Measurements from ENCODE around the gene LRFN2.

The LRFN2 gene

DNA sequence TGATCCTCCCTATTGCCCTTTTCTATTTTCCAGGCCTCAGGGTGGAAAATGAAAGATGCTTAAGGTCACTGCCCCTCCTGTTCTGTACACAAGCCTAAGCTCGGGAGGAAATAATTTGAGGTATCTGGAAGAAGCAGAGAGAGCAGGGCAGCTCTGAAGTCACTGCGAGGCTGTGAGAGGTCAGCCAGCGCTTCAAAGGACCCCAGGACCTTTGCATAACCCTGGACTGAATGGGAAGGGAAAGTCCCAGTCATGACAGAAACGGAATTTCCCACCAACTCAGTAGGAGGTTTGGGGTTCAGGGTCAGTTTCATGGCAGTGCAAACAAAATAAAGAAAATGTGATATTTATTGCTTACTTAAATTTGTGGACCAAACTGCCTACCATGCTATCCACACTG is 58.1 kb downstream of the LRFN2 start:
- H4K20me1 ChIP-seq (ENCODE audit: insufficient read depth, low read length, poor library complexity, severe bottlenecking) = no peaks in the 10 kb centered on the region
- no peaks in the 10 kb centered on the region for H3K9me3 ChIP-seq (ENCODE audit: insufficient read depth, low read depth, low read length)
- H3K4me2 ChIP-seq (ENCODE audit: low read depth, low read length, poor library complexity, severe bottlenecking) = no peak overlapping the region
- no peak overlapping the region for H2AFZ ChIP-seq (ENCODE audit: low read length)
- no peaks in the 10 kb centered on the region for H3K27me3 ChIP-seq (ENCODE audit: insufficient read depth, low read length, poor library complexity, severe bottlenecking)
- H3K9me2 ChIP-seq (replicated peaks; ENCODE audit: low read depth, low read length) = no peaks in the 10 kb centered on the region
- no peak overlapping the region for H3K4me3 ChIP-seq (ENCODE audit: low read length, poor library complexity, severe bottlenecking)
- no peak overlapping the region for H3K9ac ChIP-seq (ENCODE audit: low read depth, low read length, poor library complexity, severe bottlenecking)
- peaks cover 3% of the 10 kb centered on the region; the same call in 1 of the 2 replicates for H3K79me2 ChIP-seq (ENCODE audit: insufficient read depth, low read length)
- no peak for TF ChIP-seq EZH2phosphoT487 (IDR thresholded peaks at IDR 0.05; ENCODE audit: borderline replicate concordance)
- TF ChIP-seq, protein P1, sequence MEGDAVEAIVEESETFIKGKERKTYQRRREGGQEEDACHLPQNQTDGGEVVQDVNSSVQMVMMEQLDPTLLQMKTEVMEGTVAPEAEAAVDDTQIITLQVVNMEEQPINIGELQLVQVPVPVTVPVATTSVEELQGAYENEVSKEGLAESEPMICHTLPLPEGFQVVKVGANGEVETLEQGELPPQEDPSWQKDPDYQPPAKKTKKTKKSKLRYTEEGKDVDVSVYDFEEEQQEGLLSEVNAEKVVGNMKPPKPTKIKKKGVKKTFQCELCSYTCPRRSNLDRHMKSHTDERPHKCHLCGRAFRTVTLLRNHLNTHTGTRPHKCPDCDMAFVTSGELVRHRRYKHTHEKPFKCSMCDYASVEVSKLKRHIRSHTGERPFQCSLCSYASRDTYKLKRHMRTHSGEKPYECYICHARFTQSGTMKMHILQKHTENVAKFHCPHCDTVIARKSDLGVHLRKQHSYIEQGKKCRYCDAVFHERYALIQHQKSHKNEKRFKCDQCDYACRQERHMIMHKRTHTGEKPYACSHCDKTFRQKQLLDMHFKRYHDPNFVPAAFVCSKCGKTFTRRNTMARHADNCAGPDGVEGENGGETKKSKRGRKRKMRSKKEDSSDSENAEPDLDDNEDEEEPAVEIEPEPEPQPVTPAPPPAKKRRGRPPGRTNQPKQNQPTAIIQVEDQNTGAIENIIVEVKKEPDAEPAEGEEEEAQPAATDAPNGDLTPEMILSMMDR (conservative IDR thresholded peaks at IDR 0.05; ENCODE audit: low read length) = no peak
- no peaks in the 10 kb centered on the region for H3K36me3 ChIP-seq (ENCODE audit: insufficient read depth, low read length)
- no peaks in the 10 kb centered on the region for H3K4me1 ChIP-seq (ENCODE audit: insufficient read depth, low read length, poor library complexity, severe bottlenecking)
- no peaks in the 10 kb centered on the region for H3F3A ChIP-seq (ENCODE audit: low read depth)

DNA sequence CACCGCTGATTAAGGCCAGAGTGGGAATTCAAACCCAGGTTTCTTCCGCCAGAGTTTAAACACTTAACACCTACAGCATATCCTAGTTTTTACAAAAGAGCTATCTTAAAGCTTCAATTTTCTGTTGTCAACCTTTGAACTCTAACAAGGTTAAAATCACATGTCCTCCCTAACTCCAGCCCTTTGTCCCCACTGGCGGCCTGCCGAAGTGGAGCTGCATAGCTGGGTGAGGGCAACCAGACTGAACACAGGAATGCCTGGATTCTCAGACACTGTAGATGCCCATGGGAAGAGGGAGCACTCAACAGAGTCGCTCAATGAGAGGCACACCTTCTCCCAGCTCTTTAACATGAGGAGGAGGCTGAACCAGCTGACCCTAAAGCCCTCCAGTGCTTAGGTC is 59.1 kb downstream of the LRFN2 start:
- Histone ChIP-seq H4K20me1 (ENCODE audit: insufficient read depth, low read length, poor library complexity, severe bottlenecking) (no peaks in the 10 kb centered on the region), H3K4me2 (ENCODE audit: low read depth, low read length, poor library complexity, severe bottlenecking) (no peak overlapping the region), H3F3A (ENCODE audit: low read depth) (no peaks in the 10 kb centered on the region), H3K4me3 (ENCODE audit: low read length, poor library complexity, severe bottlenecking) (no peak overlapping the region), H2AFZ (ENCODE audit: low read length) (no peak overlapping the region), H3K27me3 (ENCODE audit: insufficient read depth, low read length, poor library complexity, severe bottlenecking) (no peaks in the 10 kb centered on the region), H3K9me3 (ENCODE audit: insufficient read depth, low read depth, low read length) (no peaks in the 10 kb centered on the region), H3K36me3 (ENCODE audit: insufficient read depth, low read length) (no peaks in the 10 kb centered on the region), H3K9ac (ENCODE audit: low read depth, low read length, poor library complexity, severe bottlenecking) (no peak overlapping the region), H3K79me2 (ENCODE audit: insufficient read depth, low read length) (peaks cover 3% of the 10 kb centered on the region; the same call in 1 of the 2 replicates), H3K9me2 (replicated peaks; ENCODE audit: low read depth, low read length) (no peaks in the 10 kb centered on the region), H3K4me1 (ENCODE audit: insufficient read depth, low read length, poor library complexity, severe bottlenecking) (peaks cover 5% of the 10 kb centered on the region)
- TF ChIP-seq, protein P1 (conservative IDR thresholded peaks at IDR 0.05; ENCODE audit: low read length) = no peak

DNA sequence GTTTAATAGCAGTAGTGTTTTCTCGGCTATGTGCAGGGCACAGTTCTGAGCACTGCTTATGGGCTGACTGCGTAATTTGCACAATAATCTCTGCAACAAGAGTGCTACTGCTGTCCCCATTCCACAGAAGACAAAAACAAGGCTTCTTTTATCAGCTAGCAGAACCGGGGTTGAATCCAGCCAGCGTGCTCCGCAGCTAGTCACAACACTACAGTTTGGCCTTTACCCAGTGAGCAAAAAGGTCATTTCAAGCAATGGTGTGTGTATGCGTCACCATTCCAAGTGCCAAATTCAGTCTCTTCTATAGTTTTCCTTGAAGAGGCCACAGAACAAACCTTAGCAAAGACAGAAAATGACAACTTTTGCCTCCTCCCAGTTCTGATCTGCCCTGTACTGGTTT is 61.1 kb downstream of the LRFN2 start:
- Histone ChIP-seq H3K79me2 (ENCODE audit: insufficient read depth, low read length) (peaks cover 3% of the 10 kb centered on the region; the same call in 1 of the 2 replicates), H3K36me3 (ENCODE audit: insufficient read depth, low read length) (no peaks in the 10 kb centered on the region), H3K4me1 (ENCODE audit: insufficient read depth, low read length, poor library complexity, severe bottlenecking) (peaks cover 6% of the 10 kb centered on the region), H3F3A (ENCODE audit: low read depth) (no peaks in the 10 kb centered on the region), H3K4me3 (ENCODE audit: low read length, poor library complexity, severe bottlenecking) (no peak overlapping the region), H4K20me1 (ENCODE audit: insufficient read depth, low read length, poor library complexity, severe bottlenecking) (no peaks in the 10 kb centered on the region), H3K27me3 (ENCODE audit: insufficient read depth, low read length, poor library complexity, severe bottlenecking) (no peaks in the 10 kb centered on the region), H3K4me2 (ENCODE audit: low read depth, low read length, poor library complexity, severe bottlenecking) (no peak overlapping the region), H3K9ac (ENCODE audit: low read depth, low read length, poor library complexity, severe bottlenecking) (no peak overlapping the region), H3K9me2 (replicated peaks; ENCODE audit: low read depth, low read length) (no peaks in the 10 kb centered on the region), H3K9me3 (ENCODE audit: insufficient read depth, low read depth, low read length) (no peaks in the 10 kb centered on the region), H2AFZ (ENCODE audit: low read length) (no peak overlapping the region)
- TF ChIP-seq, protein P1 (conservative IDR thresholded peaks at IDR 0.05; ENCODE audit: low read length) = no peak
- no peak for TF ChIP-seq EZH2phosphoT487 (IDR thresholded peaks at IDR 0.05; ENCODE audit: borderline replicate concordance)

Data from Loucy (cell line).